ENCODE measurements around the gene SPOCD1.

The SPOCD1 gene

DNA sequence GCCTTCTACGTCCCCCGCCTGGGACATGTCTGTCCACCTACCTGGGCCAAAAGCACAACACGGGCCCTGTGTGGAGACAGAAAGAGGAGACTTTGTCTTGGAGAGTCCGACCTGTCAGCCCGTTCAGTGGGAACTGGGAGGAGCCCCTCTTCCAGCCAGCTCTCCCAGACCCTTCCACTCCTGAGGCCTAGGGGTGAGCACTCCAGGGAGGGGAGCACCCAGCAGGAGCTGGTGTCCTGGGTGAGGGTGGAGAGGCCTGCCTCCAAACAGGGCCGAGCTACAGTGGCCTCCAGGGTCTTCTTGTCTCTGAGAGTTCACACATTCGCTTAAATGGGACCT lies 546 bp downstream of the SPOCD1 start:
- TF ChIP-seq ZNF157 (tag by site-specific recombination; IDR thresholded peaks at IDR 0.05) (no peak), ZNF426 (tag by site-specific recombination; IDR thresholded peaks at IDR 0.05) (no peak), ZNF132 (tag by site-specific recombination; IDR thresholded peaks at IDR 0.05; ENCODE audit: borderline replicate concordance) (no peak), ZFP37 (tag by site-specific recombination; IDR thresholded peaks at IDR 0.05) (no peak), MEIS1 (CRISPR knock-in tag; IDR thresholded peaks at IDR 0.05; ENCODE audit: borderline replicate concordance) (no peak), ZNF121 (tag by site-specific recombination; IDR thresholded peaks at IDR 0.05) (no peak), ZNF747 (tag by site-specific recombination; IDR thresholded peaks at IDR 0.05) (no peak), GLI4 (tag by site-specific recombination; IDR thresholded peaks at IDR 0.05) (no peak), BCL11A (tag by site-specific recombination; IDR thresholded peaks at IDR 0.05; ENCODE audit: low read depth) (no peak), ZNF837 (tag by site-specific recombination; IDR thresholded peaks at IDR 0.05) (no peak), ZNF311 (tag by site-specific recombination; IDR thresholded peaks at IDR 0.05; ENCODE audit: borderline replicate concordance) (no peak), ZNF248 (tag by site-specific recombination; IDR thresholded peaks at IDR 0.05) (no peak)
- TF ChIP-seq, protein P1, sequence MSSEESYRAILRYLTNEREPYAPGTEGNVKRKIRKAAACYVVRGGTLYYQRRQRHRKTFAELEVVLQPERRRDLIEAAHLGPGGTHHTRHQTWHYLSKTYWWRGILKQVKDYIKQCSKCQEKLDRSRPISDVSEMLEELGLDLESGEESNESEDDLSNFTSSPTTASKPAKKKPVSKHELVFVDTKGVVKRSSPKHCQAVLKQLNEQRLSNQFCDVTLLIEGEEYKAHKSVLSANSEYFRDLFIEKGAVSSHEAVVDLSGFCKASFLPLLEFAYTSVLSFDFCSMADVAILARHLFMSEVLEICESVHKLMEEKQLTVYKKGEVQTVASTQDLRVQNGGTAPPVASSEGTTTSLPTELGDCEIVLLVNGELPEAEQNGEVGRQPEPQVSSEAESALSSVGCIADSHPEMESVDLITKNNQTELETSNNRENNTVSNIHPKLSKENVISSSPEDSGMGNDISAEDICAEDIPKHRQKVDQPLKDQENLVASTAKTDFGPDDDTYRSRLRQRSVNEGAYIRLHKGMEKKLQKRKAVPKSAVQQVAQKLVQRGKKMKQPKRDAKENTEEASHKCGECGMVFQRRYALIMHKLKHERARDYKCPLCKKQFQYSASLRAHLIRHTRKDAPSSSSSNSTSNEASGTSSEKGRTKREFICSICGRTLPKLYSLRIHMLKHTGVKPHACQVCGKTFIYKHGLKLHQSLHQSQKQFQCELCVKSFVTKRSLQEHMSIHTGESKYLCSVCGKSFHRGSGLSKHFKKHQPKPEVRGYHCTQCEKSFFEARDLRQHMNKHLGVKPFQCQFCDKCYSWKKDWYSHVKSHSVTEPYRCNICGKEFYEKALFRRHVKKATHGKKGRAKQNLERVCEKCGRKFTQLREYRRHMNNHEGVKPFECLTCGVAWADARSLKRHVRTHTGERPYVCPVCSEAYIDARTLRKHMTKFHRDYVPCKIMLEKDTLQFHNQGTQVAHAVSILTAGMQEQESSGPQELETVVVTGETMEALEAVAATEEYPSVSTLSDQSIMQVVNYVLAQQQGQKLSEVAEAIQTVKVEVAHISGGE (tag by site-specific recombination; conservative IDR thresholded peaks at IDR 0.05; ENCODE audit: low read depth): no peak
- TF ChIP-seq, protein P2, sequence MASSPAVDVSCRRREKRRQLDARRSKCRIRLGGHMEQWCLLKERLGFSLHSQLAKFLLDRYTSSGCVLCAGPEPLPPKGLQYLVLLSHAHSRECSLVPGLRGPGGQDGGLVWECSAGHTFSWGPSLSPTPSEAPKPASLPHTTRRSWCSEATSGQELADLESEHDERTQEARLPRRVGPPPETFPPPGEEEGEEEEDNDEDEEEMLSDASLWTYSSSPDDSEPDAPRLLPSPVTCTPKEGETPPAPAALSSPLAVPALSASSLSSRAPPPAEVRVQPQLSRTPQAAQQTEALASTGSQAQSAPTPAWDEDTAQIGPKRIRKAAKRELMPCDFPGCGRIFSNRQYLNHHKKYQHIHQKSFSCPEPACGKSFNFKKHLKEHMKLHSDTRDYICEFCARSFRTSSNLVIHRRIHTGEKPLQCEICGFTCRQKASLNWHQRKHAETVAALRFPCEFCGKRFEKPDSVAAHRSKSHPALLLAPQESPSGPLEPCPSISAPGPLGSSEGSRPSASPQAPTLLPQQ (tag by site-specific recombination; IDR thresholded peaks at IDR 0.05): no peak
- ChIA-PET POLR2A (interaction anchor here (1.0 to 1.3 kb wide), 2 partner anchors 16 to 149 kb away, joined by 3 to 5 read pairs; no protein-coding TSS in a partner anchor), CTCF (interaction anchor here (0.6 to 5.5 kb wide), 15 partner anchors 11 to 163 kb away, joined by 3 to 46 read pairs (median 4); partner anchors contain the start of gene PTP4A2)
- Histone ChIP-seq H3K36me3 (ENCODE audit: control insufficient read depth in 2 of 2, insufficient read depth in 1 of 2, low read length in 2 of 2) (no peaks in the 10 kb centered on the region), H3K4me3 (ENCODE audit: low read depth, low read length) (no peak overlapping the region), H3K27ac (ENCODE audit: extremely low read depth, low read depth, low read length) (no peak overlapping the region), H3K9me3 (ENCODE audit: control insufficient read depth, insufficient read depth, low read depth, low read length) (no peaks in the 10 kb centered on the region), H3K4me1 (ENCODE audit: control insufficient read depth, insufficient read depth, low read length) (no peaks in the 10 kb centered on the region)

DNA sequence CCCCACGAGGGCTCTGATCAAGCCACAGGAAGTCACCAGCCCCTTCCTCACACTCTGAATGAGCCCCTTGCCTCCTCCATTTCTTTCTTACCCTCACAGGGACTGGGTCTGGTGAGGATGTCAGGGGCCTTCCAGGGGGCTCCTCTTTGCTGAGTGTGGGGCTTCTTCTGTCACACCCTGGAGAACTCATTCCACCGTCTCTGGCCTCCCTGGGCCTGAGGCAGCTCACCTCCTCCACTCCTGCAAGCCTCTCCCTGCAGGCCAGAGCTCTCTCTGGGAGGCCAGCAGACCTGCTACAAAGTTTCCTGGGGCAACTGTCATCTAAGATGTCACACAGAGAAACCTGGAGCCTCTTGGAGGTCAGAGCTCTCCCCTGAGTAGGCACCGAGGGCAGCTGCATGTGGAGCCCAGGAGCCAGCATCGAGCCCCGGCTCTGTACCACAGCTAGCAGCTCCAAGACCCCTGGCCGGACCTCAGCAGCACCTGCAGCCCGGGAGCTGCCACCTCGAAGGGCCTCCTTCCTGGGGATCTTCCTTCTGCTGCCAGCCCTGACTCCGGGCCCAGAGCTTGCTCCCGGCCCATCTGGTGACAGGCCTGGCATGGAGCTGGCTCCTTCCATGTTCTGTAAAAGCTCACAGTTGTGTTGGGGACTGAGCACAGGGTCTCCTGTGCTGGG lies 1.1 kb downstream of the SPOCD1 start:
- no peaks in the 10 kb centered on the region for H3K36me3 ChIP-seq (ENCODE audit: control insufficient read depth in 2 of 2, insufficient read depth in 1 of 2, low read length in 2 of 2)
- H3K27ac ChIP-seq (ENCODE audit: extremely low read depth, low read depth, low read length): no peak overlapping the region
- no peaks in the 10 kb centered on the region for H3K9me3 ChIP-seq (ENCODE audit: control insufficient read depth, insufficient read depth, low read depth, low read length)
- TF ChIP-seq GLIS1 (tag by site-specific recombination; IDR thresholded peaks at IDR 0.05) (peak; percentile 90), BCL11A (tag by site-specific recombination; IDR thresholded peaks at IDR 0.05; ENCODE audit: low read depth) (no peak), ZIC2 (tag by site-specific recombination; IDR thresholded peaks at IDR 0.05) (peak; percentile 30)
- CTCF ChIA-PET: interaction anchor here (0.7 to 5.5 kb wide), 5 partner anchors 29 to 150 kb away, joined by 3 to 46 read pairs (median 4); partner anchors contain the start of gene PTP4A2
- POLR2A ChIA-PET: interaction anchor here (1.3 kb wide), 1 partner anchor 149 kb away, joined by 5 read pairs; no protein-coding TSS in a partner anchor
- no peak overlapping the region for H3K4me3 ChIP-seq (ENCODE audit: low read depth, low read length)
- H3K4me1 ChIP-seq (ENCODE audit: control insufficient read depth, insufficient read depth, low read length): no peaks in the 10 kb centered on the region

DNA sequence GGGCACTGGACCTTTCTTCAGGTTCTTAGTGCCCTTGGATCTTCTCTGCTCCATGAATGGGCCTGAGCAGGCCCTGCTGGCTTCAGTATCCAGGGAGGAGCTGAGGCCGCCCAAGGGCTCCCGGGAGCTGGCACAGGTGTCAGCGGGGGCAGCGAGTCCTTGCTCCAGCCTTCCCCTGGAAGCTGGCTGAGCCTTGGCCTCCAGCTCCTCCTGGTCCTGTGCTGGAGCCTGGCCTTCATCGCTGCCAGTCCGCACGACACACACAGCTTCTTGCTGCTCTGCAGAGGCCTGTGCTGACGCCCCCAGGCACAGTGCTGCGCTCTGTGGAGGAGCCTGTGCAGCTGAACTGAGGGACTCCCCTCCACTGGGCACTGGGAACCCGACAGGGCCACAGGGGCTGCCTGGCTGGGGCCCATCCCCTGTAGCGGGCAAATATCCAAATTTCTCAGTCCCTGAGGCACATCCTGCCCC lies 1.7 kb downstream of the SPOCD1 start:
- Histone ChIP-seq H3K9me3 (ENCODE audit: control insufficient read depth, insufficient read depth, low read depth, low read length) (no peaks in the 10 kb centered on the region), H3K4me3 (ENCODE audit: low read depth, low read length) (no peak overlapping the region), H3K27ac (ENCODE audit: extremely low read depth, low read depth, low read length) (no peak overlapping the region), H3K36me3 (ENCODE audit: control insufficient read depth in 2 of 2, insufficient read depth in 1 of 2, low read length in 2 of 2) (no peaks in the 10 kb centered on the region), H3K4me1 (ENCODE audit: control insufficient read depth, insufficient read depth, low read length) (no peaks in the 10 kb centered on the region)
- ChIA-PET POLR2A (no interaction called here), CTCF (interaction anchor here (5.5 kb wide), 1 partner anchor 151 kb away, joined by 46 read pairs; no protein-coding TSS in a partner anchor)
- TF ChIP-seq ZNF600 (tag by site-specific recombination; IDR thresholded peaks at IDR 0.05): 0 out of 2 replicates have a peak, but pooled peaks have one; percentile 46
- no peak for TF ChIP-seq ZNF184 (tag by site-specific recombination; IDR thresholded peaks at IDR 0.05)

Data from HEK293 (cell line).